Gastrocnemius medialis (tissue), 4 donors: Measurements from ENCODE around the gene TIPIN. TPM values are rescaled to one million over a fixed set of nuclear protein-coding genes. Genes with fewer than 3 reads are reported as not detected.
"Not testable (repeated sequence)": the region's sequence is repeated elsewhere in the genome, so short reads cannot be mapped to it uniquely, and the experiment has no call there.

Experiments used
- ATAC-seq, 2 donors: fragments of 150-250 bp; one replicate each; pipeline ENCODE4 v1.9.1; 2016
- DNase-seq, 2 donors: peaks; one replicate each; pipeline ENCODE4 v3.0.0-alpha.2; 2019
- H3K27ac ChIP-seq, 4 donors: fragments of 200-600 bp; sonication (generic); 1 replicate in 1 of 4; 2 replicates in 3 of 4; pipeline ENCODE4 v1.5.1; 2016 to 2018; ENCODE audit warnings: mild to moderate bottlenecking in 2 of 4, moderate library complexity in 1 of 4
- H3K27me3 ChIP-seq, 3 donors: fragments of 200-600 bp; sonication (generic) in 2 of 3; 1 replicate in 1 of 3; 2 replicates in 2 of 3; pipeline versions ENCODE4 v1.5.1 to v1.6.0; 2016 to 2019; ENCODE audit warnings: mild to moderate bottlenecking in 1 of 3, moderate library complexity in 1 of 3
- H3K36me3 ChIP-seq, 2 donors: fragments of 200-600 bp; sonication (generic) in 1 of 2; one replicate each; pipeline ENCODE4 v1.5.1; 2017 to 2018
- H3K4me1 ChIP-seq, 2 donors: fragments of 200-600 bp; sonication (generic) in 1 of 2; one replicate each; pipeline ENCODE4 v1.5.1; 2016 to 2017; ENCODE audit warnings: mild to moderate bottlenecking in 2 of 2
- H3K4me3 ChIP-seq, 4 donors: fragments of 200-600 bp; sonication (generic) in 3 of 4; 1 replicate in 1 of 4; 2 replicates in 3 of 4; pipeline ENCODE4 v1.5.1; 2016 to 2019; ENCODE audit warnings: mild to moderate bottlenecking in 2 of 4
- H3K9me3 ChIP-seq, 3 donors: fragments of 200-600 bp; sonication (generic) in 2 of 3; 1 replicate in 1 of 3; 2 replicates in 2 of 3; pipeline ENCODE4 v1.5.1; 2016 to 2019
- CTCF ChIP-seq, 5 experiments: fragments of 450-650 bp in 3 of 5; fragments of 200-600 bp in 2 of 5; sonication (generic) in 2 of 5; IDR thresholded peaks in 4 of 5; conservative IDR thresholded peaks in 1 of 5; 1 replicate in 4 of 5; 2 replicates in 1 of 5; pipeline ENCODE4 v1.5.1; 2016 to 2019; ENCODE audit warnings: antibody characterized with exemption in 5 of 5, mild to moderate bottlenecking in 3 of 5, moderate library complexity in 3 of 5
- POLR2A ChIP-seq, 2 donors: fragments of 450-650 bp; IDR thresholded peaks; one replicate each; pipeline ENCODE4 v1.6.1; 2017; ENCODE audit warnings: antibody characterized with exemption in 2 of 2, mild to moderate bottlenecking in 2 of 2, moderate library complexity in 2 of 2
- in situ Hi-C, 4 donors: fragments of 200-750 bp; cut with MboI; loops; one replicate each; pipeline versions ENCODE4 v1.15.0 to v1.8.0; 2017; ENCODE audit warnings: low sequenced_read_pairs in 4 of 4
- intact Hi-C: fragments of 100-400 bp; cut with DNase I; formaldehyde crosslinking; loops from one replicate; pipeline ENCODE4 v1.15.1; 2023; ENCODE audit warnings: low total_unique reads
- total RNA-seq, 4 donors: library from RNA; depleted of rRNA; stranded (reverse); fragments of >200 nt; gene quantifications; one replicate each; pipeline versions ENCODE4 v1.1.0 to v1.2.3, GENCODE V29; 2016

TIPIN gene
- total RNA-seq, 4 donors from 2014 or later, result 0.66 to 6.0 (median 3.6) TPM

- intact Hi-C loops, result no loop called here
- ATAC-seq (no peak), DNase-seq (no peak)
- TF ChIP-seq POLR2A (IDR thresholded peaks at IDR 0.05) (no peak), CTCF (IDR thresholded peaks at IDR 0.05 in 4 of 5, conservative IDR thresholded peaks at IDR 0.05 in 1 of 5) (no peak)
- H3K9me3 ChIP-seq, result no peaks in the 10 kb centered on the region
- H3K27me3 ChIP-seq, result no peaks in the 10 kb centered on the region
- peaks cover 0 to 45% of the 10 kb centered on the region in 2 donors for H3K36me3 ChIP-seq
- no peak overlapping the region for H3K27ac ChIP-seq
- H3K4me1 ChIP-seq, result no peaks in the 10 kb centered on the region
- no peak overlapping the region for H3K4me3 ChIP-seq
- in situ Hi-C loops, result no loop called here
These were observed 50.1 kb downstream of the TIPIN start for GRCh38 chr15:66306381-66306780.

GRCh38 chr15:66304425-66304824, 52.1 kb downstream of the TIPIN start:
- DNase-seq, H3K27ac ChIP-seq, H3K4me1 ChIP-seq, H3K27me3 ChIP-seq, intact Hi-C loops, in situ Hi-C loops, ATAC-seq, H3K9me3 ChIP-seq, H3K4me3 ChIP-seq: not testable (repeated sequence)
- H3K36me3 ChIP-seq, result peaks cover 0 to 28% of the 10 kb centered on the region in 2 donors

GRCh38 chr15:66302489-66303278, 53.8 kb downstream of the TIPIN start:
- intact Hi-C loops, result no loop called here
- no peak for TF ChIP-seq CTCF (IDR thresholded peaks at IDR 0.05 in 4 of 5, conservative IDR thresholded peaks at IDR 0.05 in 1 of 5)
- no peak for TF ChIP-seq POLR2A (IDR thresholded peaks at IDR 0.05)
- H3K27me3 ChIP-seq, result no peaks in the 10 kb centered on the region
- H3K4me3 ChIP-seq, result no peak overlapping the region
- in situ Hi-C loops, result no loop called here
- no peak for DNase-seq
- no peak overlapping the region for H3K27ac ChIP-seq
- no peaks in the 10 kb centered on the region for H3K4me1 ChIP-seq
- H3K9me3 ChIP-seq, result no peaks in the 10 kb centered on the region
- H3K36me3 ChIP-seq, result peaks cover 0 to 16% of the 10 kb centered on the region in 2 donors
- no peak for ATAC-seq

- Histone ChIP-seq H3K4me1 (peaks cover 15 to 17% of the 10 kb centered on the region in 2 donors), H3K27me3 (no peaks in the 10 kb centered on the region), H3K9me3 (no peaks in the 10 kb centered on the region), H3K36me3 (peaks cover 0 to 4% of the 10 kb centered on the region in 2 donors), H3K27ac (no peak overlapping the region), H3K4me3 (no peak overlapping the region)
- ATAC-seq (no peak), DNase-seq (no peak)
- intact Hi-C loops, result no loop called here
- no peak for TF ChIP-seq POLR2A (IDR thresholded peaks at IDR 0.05)
- no peak for TF ChIP-seq CTCF (IDR thresholded peaks at IDR 0.05 in 4 of 5, conservative IDR thresholded peaks at IDR 0.05 in 1 of 5)
- in situ Hi-C loops, result loop anchor here in 3 of 4 donors (25.0 kb wide), 1 partner anchor 662 kb away; no protein-coding TSS in a partner anchor
These were observed 57.7 kb downstream of the TIPIN start for GRCh38 chr15:66298803-66299251.

- Histone ChIP-seq H3K4me3 (no peak overlapping the region), H3K27ac (no peak overlapping the region), H3K9me3 (no peaks in the 10 kb centered on the region), H3K27me3 (no peaks in the 10 kb centered on the region), H3K4me1 (peaks cover 26 to 31% of the 10 kb centered on the region in 2 donors), H3K36me3 (no peaks in the 10 kb centered on the region)
- in situ Hi-C loops, result loop anchor here in 3 of 4 donors (25.0 kb wide), 1 partner anchor 659 kb away; no protein-coding TSS in a partner anchor
- intact Hi-C loops, result no loop called here
- no peak for ATAC-seq
- TF ChIP-seq POLR2A (IDR thresholded peaks at IDR 0.05) (no peak), CTCF (IDR thresholded peaks at IDR 0.05 in 4 of 5, conservative IDR thresholded peaks at IDR 0.05 in 1 of 5) (no peak)
- no peak for DNase-seq
These were observed 60.3 kb downstream of the TIPIN start for GRCh38 chr15:66296186-66296585.
